ENCODE data around the gene OR7A10.

Gene OR7A10

GRCh38 chr19:14848822-14849221 is at the start of gene OR7A10:
Gene OR7A10 (minus strand): TSS chr19:14848922. CDS start chr19:14841877, 7,045 bp downstream.
- DNase-seq (ENCODE audit: low read depth in 2 of 2): no peak

GRCh38 chr19:14890643-14891379 is 42.1 kb upstream of the OR7A10 start:
- no peak for DNase-seq (ENCODE audit: low read depth in 2 of 2)

- DNase-seq (ENCODE audit: low read depth in 2 of 2): no peak
Measured at GRCh38 chr19:14889994-14890642, 41.4 kb upstream of the OR7A10 start.

- no peak for DNase-seq (ENCODE audit: low read depth in 2 of 2)
Measured at GRCh38 chr19:14886032-14886431, 37.3 kb upstream of the OR7A10 start, which contains the start of gene OR7A17. Gene OR7A17 (minus strand): TSS chr19:14886132. CDS start chr19:14881355, 4,777 bp downstream.

GRCh38 chr19:14871619-14872230 is 23.0 kb upstream of the OR7A10 start:
- DNase-seq (ENCODE audit: low read depth in 2 of 2): no peak

- DNase-seq (ENCODE audit: low read depth in 2 of 2): no peak
Measured at GRCh38 chr19:14868497-14868896, 19.8 kb upstream of the OR7A10 start.

- no peak for DNase-seq (ENCODE audit: low read depth in 2 of 2)
Measured at GRCh38 chr19:14843578-14843977, 5.1 kb downstream of the OR7A10 start.

- no peak for DNase-seq (ENCODE audit: low read depth in 2 of 2)
Measured at GRCh38 chr19:14843169-14843568, 5.6 kb downstream of the OR7A10 start.

GRCh38 chr19:14840206-14840605 is 8.5 kb downstream of the OR7A10 start:
- no peak for DNase-seq (ENCODE audit: low read depth in 2 of 2)

- DNase-seq (ENCODE audit: low read depth in 2 of 2): no peak
Measured at GRCh38 chr19:14837391-14837790, 11.3 kb downstream of the OR7A10 start.

GRCh38 chr19:14835011-14835410 is 13.7 kb downstream of the OR7A10 start, which contains the start of the genes OR7A5 and OR7C1:
Gene OR7A5 (minus strand): TSS chr19:14835185. CDS start chr19:14828241, 6,944 bp downstream.
Gene OR7C1 (minus strand): TSS chr19:14835185. CDS start chr19:14800136, 35,049 bp downstream.
- no peak for DNase-seq (ENCODE audit: low read depth in 2 of 2)

- no peak for DNase-seq (ENCODE audit: low read depth in 2 of 2)
Measured at GRCh38 chr19:14830702-14831101, 18.0 kb downstream of the OR7A10 start.

GRCh38 chr19:14826006-14826405 is 22.7 kb downstream of the OR7A10 start:
- DNase-seq (ENCODE audit: low read depth in 2 of 2): no peak

- no peak for DNase-seq (ENCODE audit: low read depth in 2 of 2)
Measured at GRCh38 chr19:14821937-14822336, 26.8 kb downstream of the OR7A10 start.

- no peak for DNase-seq (ENCODE audit: low read depth in 2 of 2)
Measured at GRCh38 chr19:14818588-14818987, 30.1 kb downstream of the OR7A10 start.

GRCh38 chr19:14817052-14817451 is 31.7 kb downstream of the OR7A10 start:
- no peak for DNase-seq (ENCODE audit: low read depth in 2 of 2)

GRCh38 chr19:14814982-14815652 is 33.6 kb downstream of the OR7A10 start:
- DNase-seq (ENCODE audit: low read depth in 2 of 2): no peak

GRCh38 chr19:14809272-14810057 is 39.3 kb downstream of the OR7A10 start:
- no peak for DNase-seq (ENCODE audit: low read depth in 2 of 2)

- DNase-seq (ENCODE audit: low read depth in 2 of 2): no peak
Measured at GRCh38 chr19:14804765-14805164, 44.0 kb downstream of the OR7A10 start.

- DNase-seq (ENCODE audit: low read depth in 2 of 2): no peak
Measured at GRCh38 chr19:14798760-14799159, 50.0 kb downstream of the OR7A10 start.

GRCh38 chr19:14796021-14796420 is 52.7 kb downstream of the OR7A10 start:
- DNase-seq (ENCODE audit: low read depth in 2 of 2): no peak

All from stimulated activated CD8-positive, alpha-beta memory T cell treated with anti-CD3 and anti-CD28 coated beads, Interleukin-7, amount 100 ng/mL, for 1 hour (primary cell).